Pons (tissue), 1 donor: Measurements from ENCODE around the gene TNFSF12.
"Not testable (repeated sequence)": the region's sequence is repeated elsewhere in the genome, so short reads cannot be mapped to it uniquely, and the experiment has no call there.

Experiments used
- DNase-seq: peaks from one replicate; pipeline ENCODE4 v3.0.0-alpha.2; 2016; ENCODE audit warnings: low spot score

The TNFSF12 gene

DNA sequence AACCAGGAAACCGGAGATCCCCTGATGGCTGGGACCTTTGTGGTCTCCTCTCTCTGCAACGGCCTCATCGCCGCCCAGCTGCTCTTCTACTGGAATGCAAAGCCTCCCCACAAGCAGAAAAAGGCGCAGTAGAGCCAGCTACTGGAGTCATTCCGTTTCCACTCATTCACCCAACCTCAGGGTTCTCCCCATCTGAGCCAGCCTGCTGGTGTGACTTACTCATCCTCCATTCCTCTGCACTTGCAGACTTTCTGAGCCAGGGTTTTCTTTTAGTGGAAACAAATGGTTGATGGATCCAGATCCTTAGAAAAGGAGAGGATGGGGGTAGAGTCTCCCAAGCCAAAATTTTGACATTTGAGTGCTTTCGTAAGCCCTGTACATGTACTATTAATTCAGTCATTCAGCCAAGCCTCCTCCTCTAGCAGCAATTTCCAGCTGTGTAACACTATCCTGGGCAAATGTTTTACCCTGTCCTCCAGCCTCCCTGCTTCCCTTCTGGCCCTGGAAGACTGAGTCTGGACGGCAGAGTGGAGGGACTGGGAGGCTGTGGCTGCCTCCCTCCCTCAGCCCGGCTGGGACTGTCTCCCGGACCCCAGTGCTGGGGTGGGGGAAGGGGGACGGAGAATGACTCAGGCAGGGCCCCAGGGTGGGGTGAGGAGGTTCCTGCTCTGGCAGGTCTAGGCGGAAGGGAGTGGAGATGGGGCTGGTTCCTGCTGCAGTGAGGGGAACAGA, 38.7 kb downstream of the TNFSF12 start:
- no peak for DNase-seq

DNA sequence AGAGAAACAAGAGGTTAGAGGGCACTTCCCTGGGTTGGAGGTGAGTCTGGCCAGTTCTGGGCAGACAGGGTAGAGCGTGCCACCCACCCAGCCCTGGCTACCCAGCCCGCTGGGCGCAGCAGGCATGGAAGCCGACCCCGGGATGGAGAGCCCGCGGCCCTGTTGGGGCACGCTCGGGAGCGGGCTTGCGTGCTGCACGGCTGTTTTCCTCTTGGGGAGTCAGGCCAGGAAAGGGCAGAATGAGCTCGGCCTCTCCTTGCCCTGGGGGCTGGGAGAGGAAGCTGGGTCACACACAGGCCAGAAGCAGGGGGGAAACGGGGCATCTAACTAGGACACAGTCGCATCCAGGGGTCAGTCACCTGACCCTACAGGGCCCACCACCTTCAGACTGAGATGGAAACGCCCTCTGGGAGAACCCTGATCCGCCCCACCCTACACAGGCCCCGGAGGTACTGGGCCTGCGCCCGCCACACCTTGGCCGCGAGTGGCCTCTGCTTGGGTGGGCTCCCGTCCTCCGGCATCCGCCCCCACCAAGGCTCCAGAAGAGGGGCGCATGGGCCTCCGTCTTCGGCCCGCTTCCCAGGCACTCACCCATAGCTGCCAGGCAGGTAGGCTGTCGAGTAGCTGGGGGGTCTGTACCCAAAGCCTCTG, 39.8 kb downstream of the TNFSF12 start:
- DNase-seq, result no peak

DNA sequence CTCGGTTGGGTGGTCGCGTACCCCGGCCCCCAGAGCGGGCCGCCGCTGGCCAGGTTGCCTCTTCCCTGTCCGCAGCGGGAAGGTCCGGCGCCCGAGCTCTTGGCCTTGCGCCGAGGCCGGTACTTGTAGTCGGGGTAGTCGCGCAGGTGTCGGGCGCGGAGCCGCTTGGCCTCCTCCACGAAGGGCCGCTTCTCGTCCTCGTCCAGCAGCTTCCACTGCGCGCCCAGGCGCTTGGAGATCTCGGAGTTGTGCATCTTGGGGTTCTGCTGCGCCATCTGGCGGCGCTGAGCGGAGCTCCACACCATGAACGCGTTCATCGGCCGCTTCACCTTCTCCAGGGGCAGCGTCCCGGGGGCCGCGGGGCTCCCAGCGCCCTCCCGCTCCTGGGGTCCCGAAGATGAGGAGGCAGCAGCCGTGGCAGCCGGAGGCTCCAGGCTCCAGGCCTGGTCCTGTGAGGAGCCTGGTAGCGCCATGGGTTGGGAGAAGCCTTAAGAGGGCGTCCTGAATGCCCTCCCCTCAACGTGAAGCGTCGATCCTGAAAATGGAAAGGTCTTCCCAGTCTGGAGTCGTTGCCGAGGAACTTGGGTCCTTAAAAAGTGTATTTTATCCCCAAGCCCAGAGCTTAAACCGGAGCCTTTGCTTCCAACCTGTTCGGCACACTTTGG, 40.5 kb downstream of the TNFSF12 start:
- DNase-seq, result peak; percentile 77

- DNase-seq, result no peak
Observed at GRCh38 chr17:7589891-7590691, 41.2 kb downstream of the TNFSF12 start, which contains the start of gene SOX15. TSS of gene SOX15 (minus strand) at chr17:7590094. CDS start at chr17:7589676, 418 bp downstream.

GRCh38 chr17:7590743-7591142, 41.9 kb downstream of the TNFSF12 start:
- DNase-seq, result no peak

GRCh38 chr17:7591596-7591995, 42.7 kb downstream of the TNFSF12 start:
- no peak for DNase-seq

DNA sequence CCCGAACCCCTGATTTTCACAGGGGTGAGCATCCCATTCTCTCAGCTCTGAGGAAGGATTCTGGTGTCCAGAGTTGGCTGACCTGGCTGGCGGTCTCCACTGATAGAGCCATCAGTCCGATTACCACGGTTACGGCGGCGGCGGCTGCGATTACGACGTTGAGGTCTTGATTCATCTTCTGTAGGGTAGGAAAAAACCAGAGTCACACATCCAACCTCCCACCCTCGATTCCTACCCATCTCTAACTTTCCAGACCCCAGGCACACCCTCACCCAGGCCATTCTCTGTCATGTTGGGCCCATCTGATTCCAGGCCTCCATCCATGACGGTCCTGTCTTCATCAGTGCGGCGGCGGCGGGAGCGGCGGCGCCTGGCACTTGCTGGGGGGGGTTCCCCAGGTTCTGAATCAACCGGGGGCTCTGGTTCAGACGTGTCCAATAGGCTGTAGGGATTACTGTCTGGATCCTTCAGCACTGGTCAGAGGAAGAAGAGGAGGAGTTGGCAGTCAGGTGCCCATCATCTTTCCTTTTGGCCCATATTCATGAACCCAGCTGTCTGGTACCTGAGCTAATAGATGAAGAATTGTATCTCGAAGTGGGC, 43.7 kb downstream of the TNFSF12 start:
- DNase-seq, result no peak

GRCh38 chr17:7593296-7593695, 44.4 kb downstream of the TNFSF12 start:
- DNase-seq, result no peak

DNA sequence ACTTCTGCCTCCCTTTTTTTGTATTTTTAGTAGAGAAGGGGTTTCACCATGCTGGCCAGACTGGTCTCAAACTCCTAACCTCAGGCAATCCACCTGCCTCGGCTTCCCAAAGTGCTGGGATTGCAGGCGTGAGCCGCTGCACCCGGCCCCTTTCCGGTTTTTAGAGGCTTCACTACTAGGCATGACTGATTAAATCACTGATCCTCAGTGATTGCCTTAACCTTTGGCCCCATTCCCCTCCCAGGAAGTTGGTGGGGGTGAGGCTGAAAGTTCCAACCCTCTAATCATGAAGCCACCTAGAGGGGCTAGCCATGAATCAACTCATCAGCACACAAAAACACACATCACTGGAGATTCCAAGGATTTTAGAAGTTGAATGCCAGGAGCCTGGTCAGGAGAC, 48.7 kb downstream of the TNFSF12 start:
- not testable (repeated sequence) for DNase-seq

- no peak for DNase-seq
Observed at GRCh38 chr17:7606280-7606679, 57.4 kb downstream of the TNFSF12 start.
